Measurements from ENCODE around the gene TNFRSF17. TPM values are rescaled to one million over a fixed set of nuclear protein-coding genes. Genes with fewer than 3 reads are reported as not detected.
"Not testable (repeated sequence)": the region's sequence is repeated elsewhere in the genome, so short reads cannot be mapped to it uniquely, and the experiment has no call there.

Gene TNFRSF17
- total RNA-seq (1 to 10 TPM in 1 of 6 donors, under 1 TPM in 1, not detected in 4; 0.32 to 1.7 TPM), polyA plus RNA-seq (not detected)

- H3K9me3 ChIP-seq: no peaks in the 10 kb centered on the region
- DNase-seq: no peak
- H3K4me3 ChIP-seq: no peak within 1 kb of the TSS
- no peaks in the 10 kb centered on the region for H3K36me3 ChIP-seq
- WGBS, 2 donors: 66 to 76% methylated on average over 9 of the region's 9 CpGs
- no peak for ATAC-seq
- H3K27me3 ChIP-seq: no peaks in the 10 kb centered on the region
- FAIRE-seq: no peak
- intact Hi-C loops (cut with DNase I): no loop called here
- no peak for TF ChIP-seq CTCF (IDR thresholded peaks at IDR 0.05)
- no peak within 1 kb of the TSS for H3K27ac ChIP-seq
- H3K4me1 ChIP-seq: no peaks in the 10 kb centered on the region
Observed at GRCh38 chr16:11964761-11965551, at the start of gene TNFRSF17. Gene TNFRSF17, plus strand, starts transcription at chr16:11965210. Its CDS starts 115 bp downstream, at chr16:11965325.

GRCh38 chr16:11915644-11916523 is 49.1 kb upstream of the TNFRSF17 start, which contains the start of gene GSPT1:
Gene GSPT1, minus strand, starts transcription at chr16:11915956. Its CDS starts 236 bp downstream, at chr16:11915720.
- no peak for TF ChIP-seq CTCF (IDR thresholded peaks at IDR 0.05)
- Histone ChIP-seq H3K27ac (peak within 1 kb of the TSS; percentile 83 to 93 (median 89)), H3K4me3 (peak within 1 kb of the TSS; percentile 71 to 97 (median 89)), H3K27me3 (no peaks in the 10 kb centered on the region), H3K36me3 (no peaks in the 10 kb centered on the region), H3K9me3 (no peaks in the 10 kb centered on the region), H3K4me1 (peaks cover 6 to 24% (median 15%) of the 10 kb centered on the region in 3 donors)
- intact Hi-C loops (cut with DNase I): no loop called here
- ATAC-seq (peak; percentile 92 to 95 (median 94)), FAIRE-seq (peak; percentile 81), DNase-seq (peak; percentile 98 to 99 (median 99))
- WGBS, 2 donors: 1% methylated on average over 59 to 84 of the region's 84 CpGs

GRCh38 chr16:11916524-11917285 is 48.3 kb upstream of the TNFRSF17 start:
- Histone ChIP-seq H3K36me3 (no peaks in the 10 kb centered on the region), H3K9me3 (no peaks in the 10 kb centered on the region), H3K27ac (peak overlapping the region; percentile 79 to 93 (median 88)), H3K27me3 (no peaks in the 10 kb centered on the region), H3K4me3 (peak overlapping the region; percentile 18 to 82 (median 46)), H3K4me1 (peaks cover 6 to 21% (median 15%) of the 10 kb centered on the region in 3 donors)
- no peak for TF ChIP-seq CTCF (IDR thresholded peaks at IDR 0.05)
- peak; percentile 32 for FAIRE-seq
- intact Hi-C loops (cut with DNase I): no loop called here
- WGBS, 2 donors: 49 to 68% methylated on average over 13 of the region's 13 CpGs
- peak in 2 of 6 donors; percentile 35 to 48 for DNase-seq
- ATAC-seq: peak; percentile 3 to 70 (median 36)

- H3K27me3 ChIP-seq; FAIRE-seq; H3K4me1 ChIP-seq; H3K4me3 ChIP-seq; H3K27ac ChIP-seq; DNase-seq; intact Hi-C loops (cut with DNase I); H3K36me3 ChIP-seq; ATAC-seq; H3K9me3 ChIP-seq: not testable (repeated sequence)
- 68 to 77% methylated on average over 10 of the region's 10 CpGs for WGBS, 2 donors
Observed at GRCh38 chr16:11924046-11924445, 41.0 kb upstream of the TNFRSF17 start.

GRCh38 chr16:11927350-11927749 is 37.7 kb upstream of the TNFRSF17 start:
- WGBS, 2 donors: 78 to 85% methylated on average over 13 of the region's 13 CpGs
- intact Hi-C loops (cut with DNase I); ATAC-seq: not testable (repeated sequence)

GRCh38 chr16:11941945-11942344 is 23.1 kb upstream of the TNFRSF17 start, which contains the start of gene NPIPB2:
Gene NPIPB2, minus strand, starts transcription at chr16:11942045. Its CDS starts 0 bp downstream, at chr16:11942045.
- H3K27me3 ChIP-seq; FAIRE-seq; H3K4me3 ChIP-seq; H3K4me1 ChIP-seq; ATAC-seq; intact Hi-C loops (cut with DNase I); H3K27ac ChIP-seq; H3K36me3 ChIP-seq; H3K9me3 ChIP-seq; DNase-seq: not testable (repeated sequence)
- 81 to 93% methylated on average over 3 of the region's 4 CpGs for WGBS, 2 donors

More at GRCh38 chr16:11927350-11927749, 37.7 kb upstream of the TNFRSF17 start:
- H3K27me3 ChIP-seq, DNase-seq, H3K4me1 ChIP-seq, H3K9me3 ChIP-seq, H3K36me3 ChIP-seq, H3K27ac ChIP-seq, H3K4me3 ChIP-seq, FAIRE-seq: not testable (repeated sequence)

All from pancreas (tissue), 10 donors.